NT2/D1 (cell line): ENCODE measurements around the gene CP.
A peak's percentile ranks its signal among the peaks of the same experiment; 100 is the strongest.
"Not testable (repeated sequence)": the region's sequence is repeated elsewhere in the genome, so short reads cannot be mapped to it uniquely, and the experiment has no call there.

Experiments used
- DNase-seq: peaks from one replicate; pipeline ENCODE4 v3.0.0-alpha.2; 2011; ENCODE audit warnings: low read depth, low spot score
- H3K27me3 ChIP-seq: 2 replicates; pipeline ENCODE4 v1.6.0; 2011; ENCODE audit warnings: mild to moderate bottlenecking; ENCODE audit not compliant: insufficient read length, insufficient read depth
- H3K36me3 ChIP-seq: 2 replicates; pipeline ENCODE4 v1.6.1; 2011; ENCODE audit warnings: mild to moderate bottlenecking, low read length, mixed read lengths; ENCODE audit not compliant: insufficient read depth, insufficient read length
- H3K4me1 ChIP-seq: 2 replicates; pipeline ENCODE4 v1.5.1; 2011; ENCODE audit not compliant: insufficient read depth, insufficient read length
- H3K4me3 ChIP-seq: 2 replicates; pipeline ENCODE4 v1.5.1; 2011; ENCODE audit warnings: low read depth; ENCODE audit not compliant: insufficient read length
- H3K9ac ChIP-seq: 2 replicates; pipeline ENCODE4 v1.6.0; 2011; ENCODE audit warnings: low read depth; ENCODE audit not compliant: insufficient read length
- H3K9me3 ChIP-seq: 2 replicates; pipeline ENCODE4 v1.5.1; 2011; ENCODE audit warnings: mild to moderate bottlenecking, low read length; ENCODE audit not compliant: insufficient read depth
- SUZ12 ChIP-seq: IDR thresholded peaks from 2 replicates; pipeline ENCODE4 v1.6.1; 2011; ENCODE audit not compliant: insufficient read length, insufficient read depth; ENCODE audit errors: extremely low read depth
- YY1 ChIP-seq: IDR thresholded peaks from 2 replicates; pipeline ENCODE4 v1.6.1; 2011; ENCODE audit not compliant: insufficient read length, insufficient read depth
- ZNF274 ChIP-seq: IDR thresholded peaks from 2 replicates; pipeline ENCODE4 v1.6.1; 2011; ENCODE audit warnings: mild to moderate bottlenecking, low read depth, low read length

CP gene

GRCh38 chr3:149212386-149212785 lies 9.2 kb downstream of the CP start:
- Histone ChIP-seq H3K9me3 (no peaks in the 10 kb centered on the region), H3K4me3 (no peak overlapping the region), H3K27me3 (no peaks in the 10 kb centered on the region), H3K9ac (no peak overlapping the region), H3K4me1 (no peaks in the 10 kb centered on the region), H3K36me3 (no peaks in the 10 kb centered on the region)
- no peak for TF ChIP-seq SUZ12
- TF ChIP-seq ZNF274: no peak
- no peak for TF ChIP-seq YY1
- no peak for DNase-seq

- Histone ChIP-seq H3K27me3 (no peaks in the 10 kb centered on the region), H3K4me1 (no peaks in the 10 kb centered on the region), H3K9ac (no peak overlapping the region), H3K36me3 (no peaks in the 10 kb centered on the region), H3K9me3 (no peaks in the 10 kb centered on the region), H3K4me3 (no peak overlapping the region)
- TF ChIP-seq SUZ12 (no peak), ZNF274 (no peak), YY1 (no peak)
- no peak for DNase-seq
These were observed 12.2 kb downstream of the CP start for GRCh38 chr3:149209431-149209830.

GRCh38 chr3:149207475-149207874 lies 14.2 kb downstream of the CP start:
- no peak overlapping the region for H3K4me3 ChIP-seq
- TF ChIP-seq ZNF274 (no peak), SUZ12 (no peak), YY1 (no peak)
- DNase-seq: no peak
- H3K4me1 ChIP-seq: no peaks in the 10 kb centered on the region
- H3K36me3 ChIP-seq: no peaks in the 10 kb centered on the region
- no peaks in the 10 kb centered on the region for H3K9me3 ChIP-seq
- no peaks in the 10 kb centered on the region for H3K27me3 ChIP-seq
- no peak overlapping the region for H3K9ac ChIP-seq

GRCh38 chr3:149204390-149204991 lies 17.1 kb downstream of the CP start:
- no peak for DNase-seq
- H3K4me3 ChIP-seq: no peak overlapping the region
- H3K9me3 ChIP-seq: no peaks in the 10 kb centered on the region
- H3K9ac ChIP-seq: no peak overlapping the region
- TF ChIP-seq YY1: no peak
- no peak for TF ChIP-seq ZNF274
- no peaks in the 10 kb centered on the region for H3K27me3 ChIP-seq
- H3K36me3 ChIP-seq: no peaks in the 10 kb centered on the region
- H3K4me1 ChIP-seq: no peaks in the 10 kb centered on the region

GRCh38 chr3:149203758-149204157 lies 17.9 kb downstream of the CP start:
- Histone ChIP-seq H3K36me3 (no peaks in the 10 kb centered on the region), H3K9me3 (no peaks in the 10 kb centered on the region), H3K4me1 (no peaks in the 10 kb centered on the region), H3K9ac (no peak overlapping the region), H3K27me3 (no peaks in the 10 kb centered on the region), H3K4me3 (no peak overlapping the region)
- TF ChIP-seq YY1 (no peak), ZNF274 (no peak)
- no peak for DNase-seq

GRCh38 chr3:149199474-149199873 lies 22.2 kb downstream of the CP start:
- no peak for DNase-seq
- Histone ChIP-seq H3K36me3 (no peaks in the 10 kb centered on the region), H3K9me3 (peaks cover 3% of the 10 kb centered on the region; the same call in 1 of the 2 replicates), H3K4me3 (no peak overlapping the region), H3K27me3 (no peaks in the 10 kb centered on the region), H3K4me1 (no peaks in the 10 kb centered on the region), H3K9ac (no peak overlapping the region)
- TF ChIP-seq YY1 (no peak), SUZ12 (no peak), ZNF274 (no peak)

GRCh38 chr3:149198611-149199010 lies 23.0 kb downstream of the CP start:
- Histone ChIP-seq H3K36me3 (no peaks in the 10 kb centered on the region), H3K9me3 (peaks cover 3% of the 10 kb centered on the region; the same call in 1 of the 2 replicates), H3K27me3 (no peaks in the 10 kb centered on the region), H3K4me1 (no peaks in the 10 kb centered on the region), H3K9ac (peak overlapping the region; percentile 26), H3K4me3 (peak overlapping the region; percentile 13)
- no peak for TF ChIP-seq SUZ12
- TF ChIP-seq YY1: no peak
- TF ChIP-seq ZNF274: no peak
- DNase-seq: peak; percentile 83

GRCh38 chr3:149197669-149198068 lies 24.0 kb downstream of the CP start:
- peaks cover 3% of the 10 kb centered on the region; the same call in 1 of the 2 replicates for H3K9me3 ChIP-seq
- no peaks in the 10 kb centered on the region for H3K27me3 ChIP-seq
- H3K4me1 ChIP-seq: no peaks in the 10 kb centered on the region
- TF ChIP-seq YY1 (no peak), SUZ12 (no peak), ZNF274 (no peak)
- H3K9ac ChIP-seq: peak overlapping the region; percentile 78
- no peaks in the 10 kb centered on the region for H3K36me3 ChIP-seq
- peak overlapping the region; percentile 13 for H3K4me3 ChIP-seq
- DNase-seq: peak; percentile 33

GRCh38 chr3:149196805-149197592 lies 24.6 kb downstream of the CP start:
- not testable (repeated sequence) for H3K36me3 ChIP-seq

More at GRCh38 chr3:149196805-149197592, 24.6 kb downstream of the CP start:
- DNase-seq, H3K9me3 ChIP-seq, H3K4me1 ChIP-seq, H3K27me3 ChIP-seq: not testable (repeated sequence)
- peak overlapping the region; percentile 78 for H3K9ac ChIP-seq
- peak overlapping the region; percentile 13 for H3K4me3 ChIP-seq
